ENCODE measurements around the gene PTPRM. TPM values are rescaled to one million over a fixed set of nuclear protein-coding genes. Genes with fewer than 3 reads are reported as not detected.

The PTPRM gene
- polyA plus RNA-seq, 3 donors: 0.04 to 2.1 (median 0.66) TPM

DNA sequence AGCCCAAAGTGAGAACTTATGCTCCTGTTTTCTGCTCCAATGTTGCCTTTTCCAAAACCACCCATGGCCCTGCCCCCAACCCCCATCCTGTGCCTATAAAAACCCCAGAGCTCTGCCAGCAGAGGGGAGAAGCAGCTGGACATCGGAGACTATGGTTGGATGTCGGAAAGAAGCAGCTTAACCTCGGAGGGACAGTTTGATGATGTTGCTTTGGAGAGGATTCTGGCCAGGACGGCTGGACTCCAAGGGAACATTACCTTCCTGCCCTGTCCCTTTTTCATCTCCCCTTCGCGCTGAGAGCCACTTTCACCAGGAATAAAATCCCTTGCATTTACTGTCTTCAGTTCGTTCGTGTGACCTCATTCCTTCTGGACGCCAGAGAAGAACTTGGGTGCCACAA lies 158.4 kb downstream of the PTPRM start:
- Histone ChIP-seq H3K4me2 (replicated peaks; ENCODE audit: extremely low read depth, low read length, poor library complexity, severe bottlenecking) (no peak overlapping the region), H3K27me3 (ENCODE audit: control insufficient read depth in 2 of 2, insufficient read depth in 2 of 2, low read length in 2 of 2) (no peaks in the 10 kb centered on the region), H3K36me3 (replicated peaks in 1 of 2; ENCODE audit: control insufficient read depth in 1 of 2, insufficient read depth in 2 of 2, low read length in 2 of 2) (no peaks in the 10 kb centered on the region), H3K4me1 (ENCODE audit: control insufficient read depth in 1 of 2, insufficient read depth in 2 of 2, low read length in 2 of 2) (no peaks in the 10 kb centered on the region), H4K20me1 (ENCODE audit: insufficient read depth, low read length) (no peaks in the 10 kb centered on the region), H3K27ac (ENCODE audit: low read depth in 1 of 2, low read length in 2 of 2) (no peak overlapping the region), H3K9me3 (replicated peaks in 1 of 2; ENCODE audit: control insufficient read depth in 1 of 2, insufficient read depth in 1 of 2, low read length in 2 of 2) (peaks cover 0 to 9% of the 10 kb centered on the region in 2 donors), H2AFZ (ENCODE audit: insufficient read depth, low read depth, low read length, poor library complexity, severe bottlenecking) (no peak overlapping the region), H3K4me3 (replicated peaks in 1 of 3; ENCODE audit: low read depth in 2 of 3, low read length in 3 of 3) (no peak overlapping the region), H3K79me2 (ENCODE audit: insufficient read depth, low read length) (no peaks in the 10 kb centered on the region), H3K9ac (ENCODE audit: insufficient read depth, low read length, poor library complexity, severe bottlenecking) (no peak overlapping the region)
- WGBS (ENCODE audit: insufficient coverage): 92% methylated on average over 6 of the region's 9 CpGs
- intact Hi-C loops (cut with micrococcal nuclease): no loop called here
- Mint-ChIP-seq H3K27me3 (ENCODE audit: low read depth in 3 of 3) (peaks cover 2 to 3% (median 3%) of the 10 kb centered on the region in 3 donors), H3K36me3 (no peaks in the 10 kb centered on the region), H3K4me1 (no peaks in the 10 kb centered on the region), H3K27ac (no peak overlapping the region), H3K9me3 (peaks cover 3 to 9% (median 5%) of the 10 kb centered on the region in 7 donors), H3K4me3 (no peak overlapping the region)
- TF ChIP-seq, protein P1, sequence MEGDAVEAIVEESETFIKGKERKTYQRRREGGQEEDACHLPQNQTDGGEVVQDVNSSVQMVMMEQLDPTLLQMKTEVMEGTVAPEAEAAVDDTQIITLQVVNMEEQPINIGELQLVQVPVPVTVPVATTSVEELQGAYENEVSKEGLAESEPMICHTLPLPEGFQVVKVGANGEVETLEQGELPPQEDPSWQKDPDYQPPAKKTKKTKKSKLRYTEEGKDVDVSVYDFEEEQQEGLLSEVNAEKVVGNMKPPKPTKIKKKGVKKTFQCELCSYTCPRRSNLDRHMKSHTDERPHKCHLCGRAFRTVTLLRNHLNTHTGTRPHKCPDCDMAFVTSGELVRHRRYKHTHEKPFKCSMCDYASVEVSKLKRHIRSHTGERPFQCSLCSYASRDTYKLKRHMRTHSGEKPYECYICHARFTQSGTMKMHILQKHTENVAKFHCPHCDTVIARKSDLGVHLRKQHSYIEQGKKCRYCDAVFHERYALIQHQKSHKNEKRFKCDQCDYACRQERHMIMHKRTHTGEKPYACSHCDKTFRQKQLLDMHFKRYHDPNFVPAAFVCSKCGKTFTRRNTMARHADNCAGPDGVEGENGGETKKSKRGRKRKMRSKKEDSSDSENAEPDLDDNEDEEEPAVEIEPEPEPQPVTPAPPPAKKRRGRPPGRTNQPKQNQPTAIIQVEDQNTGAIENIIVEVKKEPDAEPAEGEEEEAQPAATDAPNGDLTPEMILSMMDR (IDR thresholded peaks at IDR 0.05): no peak
- DNase-seq: no peak

DNA sequence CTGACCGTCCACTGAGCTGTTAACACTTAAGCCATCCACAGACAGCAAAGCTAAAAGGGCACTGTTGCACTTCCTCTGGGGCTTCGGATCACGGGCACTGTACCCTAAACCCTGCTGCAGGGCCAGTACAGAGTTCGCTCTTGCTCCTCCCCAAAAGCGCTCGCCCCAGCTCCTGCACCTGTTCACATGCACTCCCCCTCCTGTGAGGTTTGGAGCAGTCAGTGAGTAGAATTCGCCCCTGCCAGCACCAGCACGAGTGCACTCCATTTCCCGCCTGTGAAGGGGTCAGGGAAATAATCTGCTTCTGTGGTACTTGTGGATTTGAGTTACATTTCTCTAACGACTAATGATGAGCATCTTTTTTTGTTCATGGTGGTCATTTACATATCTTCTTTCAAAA lies 158.8 kb downstream of the PTPRM start:
- intact Hi-C loops (cut with micrococcal nuclease): no loop called here
- no peak for DNase-seq
- Mint-ChIP-seq H3K27me3 (ENCODE audit: low read depth in 3 of 3) (peaks cover 2 to 3% (median 3%) of the 10 kb centered on the region in 3 donors), H3K27ac (no peak overlapping the region), H3K4me3 (no peak overlapping the region), H3K36me3 (no peaks in the 10 kb centered on the region), H3K9me3 (peaks cover 3 to 9% (median 5%) of the 10 kb centered on the region in 7 donors), H3K4me1 (no peaks in the 10 kb centered on the region)
- Histone ChIP-seq H3K4me3 (replicated peaks in 1 of 3; ENCODE audit: low read depth in 2 of 3, low read length in 3 of 3) (no peak overlapping the region), H3K4me1 (ENCODE audit: control insufficient read depth in 1 of 2, insufficient read depth in 2 of 2, low read length in 2 of 2) (no peaks in the 10 kb centered on the region), H3K79me2 (ENCODE audit: insufficient read depth, low read length) (no peaks in the 10 kb centered on the region), H3K9ac (ENCODE audit: insufficient read depth, low read length, poor library complexity, severe bottlenecking) (no peak overlapping the region), H3K27me3 (ENCODE audit: control insufficient read depth in 2 of 2, insufficient read depth in 2 of 2, low read length in 2 of 2) (no peaks in the 10 kb centered on the region), H4K20me1 (ENCODE audit: insufficient read depth, low read length) (no peaks in the 10 kb centered on the region), H3K9me3 (replicated peaks in 1 of 2; ENCODE audit: control insufficient read depth in 1 of 2, insufficient read depth in 1 of 2, low read length in 2 of 2) (peaks cover 0 to 9% of the 10 kb centered on the region in 2 donors), H3K36me3 (replicated peaks in 1 of 2; ENCODE audit: control insufficient read depth in 1 of 2, insufficient read depth in 2 of 2, low read length in 2 of 2) (no peaks in the 10 kb centered on the region), H3K4me2 (replicated peaks; ENCODE audit: extremely low read depth, low read length, poor library complexity, severe bottlenecking) (no peak overlapping the region), H2AFZ (ENCODE audit: insufficient read depth, low read depth, low read length, poor library complexity, severe bottlenecking) (no peak overlapping the region), H3K27ac (ENCODE audit: low read depth in 1 of 2, low read length in 2 of 2) (no peak overlapping the region)
- 94% methylated on average over 4 of the region's 10 CpGs for WGBS (ENCODE audit: insufficient coverage)
- TF ChIP-seq, protein P1 (IDR thresholded peaks at IDR 0.05): no peak
